Astrocyte of the cerebellum (primary cell): ENCODE results near the gene LRRTM4.
"Not testable (repeated sequence)": the region's sequence is repeated elsewhere in the genome, so short reads cannot be mapped to it uniquely, and the experiment has no call there.

ENCODE experiments used
- DNase-seq: peaks from one replicate; pipeline ENCODE4 v3.0.0-alpha.2; 2011; ENCODE audit warnings: low read depth
- H3K4me3 ChIP-seq: 2 replicates; pipeline ENCODE4 v1.5.1; 2011; ENCODE audit warnings: mild to moderate bottlenecking, low read depth, low read length, moderate library complexity
- CTCF ChIP-seq: IDR thresholded peaks from 2 replicates; pipeline ENCODE4 v1.5.1; 2012; ENCODE audit warnings: low read length, low read depth, moderate library complexity, mild to moderate bottlenecking; ENCODE audit errors: missing control alignments
- in situ Hi-C: cut with HindIII; loops from 2 replicates; pipeline ENCODE4 v1.10.0; 2017; ENCODE audit warnings: low sequenced_read_pairs

Gene LRRTM4

GRCh38 chr2:76731157-76731556 lies 791.0 kb downstream of the LRRTM4 start:
- in situ Hi-C loops: no loop called here
- TF ChIP-seq CTCF: no peak
- DNase-seq: no peak
- H3K4me3 ChIP-seq: no peak overlapping the region

GRCh38 chr2:76730021-76730420 lies 792.2 kb downstream of the LRRTM4 start:
- DNase-seq: no peak
- H3K4me3 ChIP-seq: no peak overlapping the region
- in situ Hi-C loops: no loop called here
- TF ChIP-seq CTCF: no peak

GRCh38 chr2:76721226-76721625 lies 801.0 kb downstream of the LRRTM4 start:
- TF ChIP-seq CTCF: no peak
- no peak overlapping the region for H3K4me3 ChIP-seq
- DNase-seq: no peak
- in situ Hi-C loops: no loop called here

GRCh38 chr2:76713312-76713711 lies 808.9 kb downstream of the LRRTM4 start:
- TF ChIP-seq CTCF: no peak
- in situ Hi-C loops: no loop called here
- no peak overlapping the region for H3K4me3 ChIP-seq
- no peak for DNase-seq

GRCh38 chr2:76711490-76711889 lies 810.7 kb downstream of the LRRTM4 start:
- DNase-seq: no peak
- TF ChIP-seq CTCF: no peak
- in situ Hi-C loops: no loop called here
- H3K4me3 ChIP-seq: no peak overlapping the region

GRCh38 chr2:76700894-76701293 lies 821.3 kb downstream of the LRRTM4 start:
- in situ Hi-C loops: no loop called here
- H3K4me3 ChIP-seq: no peak overlapping the region
- no peak for TF ChIP-seq CTCF
- no peak for DNase-seq

- DNase-seq, in situ Hi-C loops, H3K4me3 ChIP-seq: not testable (repeated sequence)
These were observed 824.0 kb downstream of the LRRTM4 start for GRCh38 chr2:76697998-76698713.
